Endothelial cell of umbilical vein (primary cell): ENCODE results near the gene PLOD1. TPM values are rescaled to one million over a fixed set of nuclear protein-coding genes. Genes with fewer than 3 reads are reported as not detected.

ENCODE experiments used
- BruUV-seq: library from RNA; stranded (reverse); fragments of 400-500 nt; replicated peaks from 2 replicates; lab custom pipeline; 2021; lab: Mats Ljungman, UMichigan
- CTCF ChIA-PET: fragments of 300-600, 350-600 bp; sonication (Branson Sonifier 250); formaldehyde crosslinking; loops from one replicate; lab custom pipeline; 2021; ENCODE audit warnings: antibody characterized with exemption, inconsistent platforms; lab: Charles Lee
- POLR2A ChIA-PET: fragments of 300-600, 350-600 bp; sonication (Branson Sonifier 250); formaldehyde crosslinking; loops from one replicate; lab custom pipeline; 2021; ENCODE audit warnings: antibody characterized with exemption, inconsistent platforms; lab: Charles Lee
- DNase-seq: peaks from one replicate; pipeline ENCODE4 v3.0.0-alpha.2; 2011; ENCODE audit warnings: low read depth, low spot score
- FAIRE-seq: peaks from 2 replicates; lab custom pipeline; 2011; peaks lifted over from hg19 to GRCh38; lab: Jason Lieb, UNC
- H2AFZ ChIP-seq: 2 replicates; pipeline ENCODE4 v1.6.0; 2012; ENCODE audit warnings: low read depth, low read length, control low read depth, inconsistent platforms
- H3K27ac ChIP-seq: 2 replicates; pipeline ENCODE4 v1.5.1; 2011; ENCODE audit warnings: low read depth, mild to moderate bottlenecking, control low read depth, low read length, moderate library complexity; ENCODE audit not compliant: insufficient read depth
- H3K27me3 ChIP-seq, 2 experiments: 2 replicates each; pipeline versions ENCODE4 v1.6.0 to v1.6.1; 2011; ENCODE audit warnings: low read length in 2 of 2, mixed read lengths in 1 of 2; ENCODE audit not compliant: control insufficient read depth in 2 of 2, insufficient read depth in 2 of 2
- H3K36me3 ChIP-seq, 2 experiments: 2 replicates in 1 of 2; 3 replicates in 1 of 2; pipeline ENCODE4 v1.5.1; 2011; ENCODE audit warnings: low read length in 2 of 2, mild to moderate bottlenecking in 1 of 2, moderate library complexity in 1 of 2; ENCODE audit not compliant: control insufficient read depth in 2 of 2, insufficient read depth in 2 of 2; ENCODE audit errors: extremely low read depth in 1 of 2
- H3K4me1 ChIP-seq: 3 replicates; pipeline ENCODE4 v1.5.1; 2011; ENCODE audit warnings: mild to moderate bottlenecking, low read length; ENCODE audit not compliant: control insufficient read depth, insufficient read depth; ENCODE audit errors: extremely low read depth
- H3K4me2 ChIP-seq: 2 replicates; pipeline ENCODE4 v1.6.1; 2011; ENCODE audit warnings: low read length, control low read depth, mixed read lengths; ENCODE audit not compliant: insufficient read depth
- H3K4me3 ChIP-seq, 3 experiments: fragments of 200-600 bp in 1 of 3; sonication (generic), shearing (Covaris generic) in 1 of 3; replicated peaks in 1 of 3; 2 replicates each; pipeline ENCODE4 v1.5.1; 2011 to 2016; ENCODE audit warnings: control low read depth in 3 of 3, low read length in 3 of 3, mild to moderate bottlenecking in 2 of 3, inconsistent platforms in 1 of 3, low read depth in 1 of 3, moderate library complexity in 1 of 3; ENCODE audit not compliant: insufficient read depth in 1 of 3
- H3K79me2 ChIP-seq: 2 replicates; pipeline ENCODE4 v1.6.0; 2012; ENCODE audit warnings: low read length, inconsistent platforms; ENCODE audit not compliant: control insufficient read depth, insufficient read depth
- H3K9ac ChIP-seq: replicated peaks from 2 replicates; pipeline ENCODE3; 2011; ENCODE audit warnings: low read length, control low read depth; ENCODE audit not compliant: insufficient read depth; ENCODE audit errors: extremely low read depth
- H3K9me1 ChIP-seq: replicated peaks from 3 replicates; pipeline ENCODE4 v1.6.0; 2011; ENCODE audit warnings: mild to moderate bottlenecking, low read length; ENCODE audit not compliant: control insufficient read depth, insufficient read depth; ENCODE audit errors: extremely low read depth
- H3K9me3 ChIP-seq: replicated peaks from 2 replicates; pipeline ENCODE4 v1.5.1; 2012; ENCODE audit warnings: low read length, inconsistent platforms; ENCODE audit not compliant: control insufficient read depth, insufficient read depth
- H4K20me1 ChIP-seq: replicated peaks from 2 replicates; pipeline ENCODE3; 2011; ENCODE audit warnings: mild to moderate bottlenecking, low read length; ENCODE audit not compliant: control insufficient read depth, insufficient read depth; ENCODE audit errors: extremely low read depth
- CTCF ChIP-seq, 2 donors: IDR thresholded peaks; 1 replicate in 1 of 2; 2 replicates in 1 of 2; pipeline ENCODE4 v1.5.1; 2011; ENCODE audit warnings: low read length in 2 of 2, mild to moderate bottlenecking in 2 of 2, moderate library complexity in 2 of 2, control low read depth in 1 of 2, inconsistent platforms in 1 of 2, low read depth in 1 of 2; ENCODE audit not compliant: insufficient read depth in 1 of 2; ENCODE audit errors: extremely low read depth in 1 of 2
- EZH2 ChIP-seq: IDR thresholded peaks from 2 replicates; pipeline ENCODE4 v1.6.1; 2012; ENCODE audit warnings: borderline replicate concordance, low read depth, mild to moderate bottlenecking, moderate library complexity, low read length, inconsistent platforms; ENCODE audit not compliant: severe bottlenecking
- FOS ChIP-seq: IDR thresholded peaks from 2 replicates; pipeline ENCODE4 v1.6.1; 2011; ENCODE audit warnings: mild to moderate bottlenecking, low read length, moderate library complexity, borderline replicate concordance; ENCODE audit not compliant: insufficient read depth
- GATA2 ChIP-seq: IDR thresholded peaks from 2 replicates; pipeline ENCODE4 v1.7.0; 2011; ENCODE audit warnings: low read depth, mild to moderate bottlenecking, moderate library complexity, mixed read lengths, low read length; ENCODE audit not compliant: insufficient read length, insufficient read depth
- JUN ChIP-seq: IDR thresholded peaks from 2 replicates; pipeline ENCODE4 v1.6.1; 2011; ENCODE audit warnings: borderline replicate concordance, low read depth; ENCODE audit not compliant: insufficient read length, insufficient read depth
- MYC ChIP-seq: IDR thresholded peaks from one replicate; pipeline ENCODE4 v1.6.1; 2011; ENCODE audit warnings: mild to moderate bottlenecking, low read depth, low read length
- POLR2A ChIP-seq: IDR thresholded peaks from 2 replicates; pipeline ENCODE4 v1.6.1; 2012; ENCODE audit warnings: low read depth, mild to moderate bottlenecking, control low read depth, low read length
- POLR2AphosphoS5 ChIP-seq: IDR thresholded peaks from 2 replicates; pipeline ENCODE4 v1.6.1; 2012; ENCODE audit warnings: low read depth, mild to moderate bottlenecking, control low read depth, low read length, moderate library complexity; ENCODE audit not compliant: insufficient read depth
- dilution Hi-C: fragments of 300-500 bp; cut with MboI; formaldehyde crosslinking; loops from one replicate; pipeline ENCODE4 v1.15.0; 2019; ENCODE audit warnings: low sequenced_read_pairs; ENCODE audit not compliant: extremely low pct_ligation_motif_present
- intact Hi-C: fragments of 100-400 bp; cut with micrococcal nuclease; formaldehyde crosslinking; loops from one replicate; pipeline ENCODE4 v1.10.0; 2022
- polyA plus RNA-seq, 4 experiments: library from polyadenylated mRNA; depleted of rRNA in 3 of 4; stranded (reverse) in 3 of 4; unstranded in 1 of 4; fragments of >200 nt; gene quantifications; 2 replicates each; pipeline versions ENCODE4 v1.2.1 to v1.2.3, GENCODE V29; 2011 to 2012; ENCODE audit warnings: missing spikeins in 1 of 4
- total RNA-seq: library from RNA; stranded (reverse); gene quantifications from 2 replicates; pipeline ENCODE4 v1.2.3, GENCODE V29; 2021

Gene PLOD1
- total and polyA plus RNA-seq, 2 donors (not counting 3 experiments of a cell fraction or from before 2014, with no cell fraction given): 260 to 412 TPM

- intact Hi-C loops: no loop called here
- BruUV-seq: no TSS peak
Measured at GRCh38 chr1:12015499-12015898, 81.0 kb downstream of the PLOD1 start.

More at GRCh38 chr1:12015499-12015898, 81.0 kb downstream of the PLOD1 start:
- TF ChIP-seq JUN (no peak), POLR2AphosphoS5 (no peak), POLR2A (no peak), GATA2 (no peak), EZH2 (no peak), MYC (no peak), CTCF (IDR thresholded peaks at IDR 0.05; ENCODE audit: extremely low read depth in 1 of 2, insufficient read depth in 1 of 2, low read depth in 1 of 2, low read length in 2 of 2) (no peak), FOS (no peak)
- dilution Hi-C loops: no loop called here
- H3K4me2 ChIP-seq: no peak overlapping the region
- no peak overlapping the region for H3K9ac ChIP-seq
- H3K9me1 ChIP-seq: no peaks in the 10 kb centered on the region
- H3K4me3 ChIP-seq: no peak overlapping the region
- no peak overlapping the region for H2AFZ ChIP-seq
- no peak overlapping the region for H3K27ac ChIP-seq
- CTCF ChIA-PET: no interaction called here
- no peaks in the 10 kb centered on the region for H4K20me1 ChIP-seq
- FAIRE-seq: no peak
- no peaks in the 10 kb centered on the region for H3K27me3 ChIP-seq
- no peak for DNase-seq
- H3K4me1 ChIP-seq: no peaks in the 10 kb centered on the region
- POLR2A ChIA-PET: no interaction called here
- peaks cover 6% of the 10 kb centered on the region for H3K79me2 ChIP-seq
- H3K36me3 ChIP-seq: peaks cover 5 to 16% of the 10 kb centered on the region in 2 experiments
- no peaks in the 10 kb centered on the region for H3K9me3 ChIP-seq
